ENCODE data around the gene NPM1.

GRCh38 chr5:171344936-171345608, 42.6 kb upstream of the NPM1 start:
- TF ChIP-seq CTCF (IDR thresholded peaks at IDR 0.05) (no peak), POLR2A (IDR thresholded peaks at IDR 0.05) (no peak)
